ENCODE results near the gene MAP2K3.

The MAP2K3 gene

DNA sequence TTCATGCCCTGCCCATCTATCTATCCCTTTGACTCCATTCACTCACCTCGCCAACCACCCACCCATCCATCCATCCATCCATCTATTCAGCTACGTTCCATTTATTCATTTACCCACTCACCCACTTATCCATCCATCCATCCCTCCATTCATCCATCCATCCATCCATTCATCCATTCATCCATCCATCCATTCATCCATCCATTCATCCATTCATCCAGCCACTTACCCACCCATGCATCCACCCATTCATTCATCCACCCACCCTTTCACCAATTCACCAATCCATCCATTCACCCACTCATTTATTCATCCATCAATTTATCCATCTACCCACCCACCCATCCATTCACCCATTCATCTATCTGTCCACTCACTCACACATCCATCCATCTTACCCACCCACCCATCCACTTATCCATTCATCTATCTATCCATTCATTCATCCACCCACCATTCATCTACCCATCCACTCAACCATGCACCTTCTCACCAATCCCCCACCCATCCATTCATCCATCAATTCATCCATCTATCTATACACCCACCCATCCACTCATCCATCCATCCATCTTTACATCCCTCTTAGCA, 72.1 kb downstream of the MAP2K3 start:
- TF ChIP-seq SIN3A (IDR thresholded peaks at IDR 0.05; ENCODE audit: borderline replicate concordance, insufficient read depth, low read length) (no peak), FOXP2 (optimal IDR thresholded peaks at IDR 0.05; ENCODE audit: borderline replicate concordance, extremely low read depth, extremely low read length, insufficient read depth) (no peak), POLR2AphosphoS5 (IDR thresholded peaks at IDR 0.05; ENCODE audit: low read depth, low read length) (no peak), TAF1 (IDR thresholded peaks at IDR 0.05; ENCODE audit: borderline replicate concordance, insufficient read depth, low read length) (no peak)
- TF ChIP-seq, protein P1, sequence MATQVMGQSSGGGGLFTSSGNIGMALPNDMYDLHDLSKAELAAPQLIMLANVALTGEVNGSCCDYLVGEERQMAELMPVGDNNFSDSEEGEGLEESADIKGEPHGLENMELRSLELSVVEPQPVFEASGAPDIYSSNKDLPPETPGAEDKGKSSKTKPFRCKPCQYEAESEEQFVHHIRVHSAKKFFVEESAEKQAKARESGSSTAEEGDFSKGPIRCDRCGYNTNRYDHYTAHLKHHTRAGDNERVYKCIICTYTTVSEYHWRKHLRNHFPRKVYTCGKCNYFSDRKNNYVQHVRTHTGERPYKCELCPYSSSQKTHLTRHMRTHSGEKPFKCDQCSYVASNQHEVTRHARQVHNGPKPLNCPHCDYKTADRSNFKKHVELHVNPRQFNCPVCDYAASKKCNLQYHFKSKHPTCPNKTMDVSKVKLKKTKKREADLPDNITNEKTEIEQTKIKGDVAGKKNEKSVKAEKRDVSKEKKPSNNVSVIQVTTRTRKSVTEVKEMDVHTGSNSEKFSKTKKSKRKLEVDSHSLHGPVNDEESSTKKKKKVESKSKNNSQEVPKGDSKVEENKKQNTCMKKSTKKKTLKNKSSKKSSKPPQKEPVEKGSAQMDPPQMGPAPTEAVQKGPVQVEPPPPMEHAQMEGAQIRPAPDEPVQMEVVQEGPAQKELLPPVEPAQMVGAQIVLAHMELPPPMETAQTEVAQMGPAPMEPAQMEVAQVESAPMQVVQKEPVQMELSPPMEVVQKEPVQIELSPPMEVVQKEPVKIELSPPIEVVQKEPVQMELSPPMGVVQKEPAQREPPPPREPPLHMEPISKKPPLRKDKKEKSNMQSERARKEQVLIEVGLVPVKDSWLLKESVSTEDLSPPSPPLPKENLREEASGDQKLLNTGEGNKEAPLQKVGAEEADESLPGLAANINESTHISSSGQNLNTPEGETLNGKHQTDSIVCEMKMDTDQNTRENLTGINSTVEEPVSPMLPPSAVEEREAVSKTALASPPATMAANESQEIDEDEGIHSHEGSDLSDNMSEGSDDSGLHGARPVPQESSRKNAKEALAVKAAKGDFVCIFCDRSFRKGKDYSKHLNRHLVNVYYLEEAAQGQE (IDR thresholded peaks at IDR 0.05; ENCODE audit: insufficient read depth in 1 of 2, low read depth in 2 of 2, low read length in 2 of 2), result no peak

DNA sequence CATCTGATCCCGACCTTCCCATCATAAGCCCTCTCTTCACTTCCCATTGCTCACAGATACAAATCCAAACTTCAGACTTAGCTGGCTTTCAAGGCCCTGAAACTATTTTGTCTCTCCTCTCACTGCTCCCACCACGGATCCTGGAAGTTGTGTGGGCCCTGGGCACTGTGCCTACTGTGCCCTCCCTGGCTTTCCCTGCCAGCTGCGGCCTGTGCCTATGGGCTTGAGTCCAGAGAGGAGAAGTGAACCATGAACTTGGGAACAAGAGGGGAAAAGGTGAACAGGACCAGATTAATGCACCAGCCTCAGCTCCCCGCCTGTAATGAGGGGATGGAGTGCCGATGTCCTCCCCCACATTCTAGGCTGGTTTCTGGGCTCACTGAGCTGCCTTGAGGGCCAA, 72.8 kb downstream of the MAP2K3 start:
- TF ChIP-seq, protein P1 (IDR thresholded peaks at IDR 0.05; ENCODE audit: insufficient read depth in 1 of 2, low read depth in 2 of 2, low read length in 2 of 2), result no peak
- no peak for TF ChIP-seq POLR2AphosphoS5 (IDR thresholded peaks at IDR 0.05; ENCODE audit: low read depth, low read length)

GRCh38 chr17:21357696-21358656, 73.5 kb downstream of the MAP2K3 start:
- TF ChIP-seq SIN3A (IDR thresholded peaks at IDR 0.05; ENCODE audit: borderline replicate concordance, insufficient read depth, low read length), result no peak
- TF ChIP-seq POLR2AphosphoS5 (IDR thresholded peaks at IDR 0.05; ENCODE audit: low read depth, low read length), result no peak
- no peak for TF ChIP-seq FOXP2 (optimal IDR thresholded peaks at IDR 0.05; ENCODE audit: borderline replicate concordance, extremely low read depth, extremely low read length, insufficient read depth)
- TF ChIP-seq, protein P1 (IDR thresholded peaks at IDR 0.05; ENCODE audit: insufficient read depth in 1 of 2, low read depth in 2 of 2, low read length in 2 of 2), result no peak

DNA sequence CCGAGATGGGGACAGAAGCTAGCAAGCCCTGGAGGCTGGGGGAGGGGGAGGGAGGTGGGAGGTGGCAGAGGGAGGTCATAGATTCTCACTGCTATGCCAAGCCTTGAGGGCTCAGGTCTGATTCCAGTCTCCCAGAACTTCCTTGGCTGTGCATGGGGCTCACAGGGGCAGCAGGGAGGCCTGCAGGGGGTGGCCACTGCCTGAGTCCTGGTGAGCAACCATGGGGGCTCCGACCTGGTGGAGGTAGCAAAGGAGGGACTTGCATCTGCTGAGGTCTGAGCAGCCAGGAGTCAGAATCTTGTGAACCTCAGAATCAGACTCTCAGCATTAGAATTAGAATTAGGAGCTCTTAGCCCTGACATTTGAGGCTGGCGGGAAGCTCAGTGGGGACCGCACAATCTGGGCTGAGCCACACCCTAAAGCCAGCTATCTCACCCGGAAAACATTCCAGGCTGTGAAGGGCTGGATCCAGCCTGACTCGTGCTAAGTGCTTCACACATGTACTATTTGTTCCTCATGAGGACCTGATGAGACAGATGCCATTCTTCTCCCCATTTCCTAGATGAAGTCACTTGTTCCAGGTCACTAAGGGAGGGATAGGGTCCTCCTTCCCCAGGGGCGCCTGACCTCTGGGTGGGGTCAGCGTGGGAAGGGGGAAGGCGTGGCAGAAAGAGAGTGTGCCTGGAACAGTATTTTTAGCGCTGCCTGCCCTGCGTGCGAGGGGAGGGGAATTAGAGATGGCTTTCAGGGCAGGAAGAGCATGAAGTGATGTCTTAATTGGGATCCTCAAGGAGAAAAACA, 74.4 kb downstream of the MAP2K3 start:
- TF ChIP-seq POLR2AphosphoS5 (IDR thresholded peaks at IDR 0.05; ENCODE audit: low read depth, low read length), result no peak
- TF ChIP-seq, protein P1 (IDR thresholded peaks at IDR 0.05; ENCODE audit: insufficient read depth in 1 of 2, low read depth in 2 of 2, low read length in 2 of 2), result no peak
- TF ChIP-seq FOXP2 (optimal IDR thresholded peaks at IDR 0.05; ENCODE audit: borderline replicate concordance, extremely low read depth, extremely low read length, insufficient read depth), result no peak
- no peak for TF ChIP-seq SIN3A (IDR thresholded peaks at IDR 0.05; ENCODE audit: borderline replicate concordance, insufficient read depth, low read length)
- TF ChIP-seq TAF1 (IDR thresholded peaks at IDR 0.05; ENCODE audit: borderline replicate concordance, insufficient read depth, low read length), result no peak
